ENCODE data around the gene TSPAN18. TPM values are rescaled to one million over a fixed set of nuclear protein-coding genes. Genes with fewer than 3 reads are reported as not detected.
A peak's percentile ranks its signal among the peaks of the same experiment; 100 is the strongest.

Gene TSPAN18
- total RNA-seq, 1 experiment from 2014 or later, result 18.3 TPM

DNA sequence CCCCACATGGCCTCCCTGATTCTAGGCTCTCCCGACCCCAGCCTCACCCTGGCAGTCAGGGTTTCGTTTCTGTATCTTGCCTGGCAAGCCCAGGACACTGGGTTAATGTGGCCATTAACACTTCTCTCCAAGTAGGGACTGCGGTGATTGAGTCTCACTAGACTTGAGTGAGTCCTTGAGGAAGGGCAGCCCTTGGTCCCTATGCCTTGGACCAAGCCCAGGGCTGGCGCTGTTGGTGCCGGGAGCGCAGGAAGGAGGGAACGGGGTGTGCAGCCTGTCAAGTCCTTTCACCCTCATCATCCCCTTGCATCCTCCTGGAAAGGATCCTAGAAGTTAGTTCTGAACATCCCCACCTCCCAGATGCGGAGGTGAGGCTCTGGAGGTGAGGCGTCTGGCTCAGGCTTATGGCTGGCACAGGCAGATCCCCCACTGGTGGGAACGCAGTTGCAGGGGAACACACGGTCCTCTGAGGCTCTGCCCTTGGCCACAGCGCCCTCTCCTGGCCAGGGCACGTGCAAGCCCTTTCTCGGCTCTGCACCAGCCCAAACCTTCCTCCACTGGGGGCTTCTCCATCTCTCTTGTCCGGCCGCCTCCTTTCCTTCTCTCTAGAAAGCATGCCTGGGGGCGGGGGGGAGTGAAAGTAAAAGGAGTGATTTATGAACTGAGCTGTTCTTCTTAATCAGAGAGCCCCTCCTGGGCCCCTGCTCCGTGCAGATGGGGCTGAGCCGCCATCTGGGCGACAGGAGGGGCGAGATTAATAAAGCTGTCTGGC, 167.3 kb downstream of the TSPAN18 start:
- ChIA-PET POLR2A (no interaction called here), CTCF (interaction anchor here (0.8 to 2.2 kb wide), 7 partner anchors 18 to 329 kb away, joined by 3 to 10 read pairs (median 3); partner anchors contain the start of gene CD82), RAD21 (ENCODE audit: low non-redundant PET in 1 of 2, low total read pairs in 2 of 2, uncharacterized antibody in 2 of 2, unreplicated experiment in 2 of 2) (no interaction called here)
- Histone ChIP-seq H4K20me1 (ENCODE audit: insufficient read depth) (no peaks in the 10 kb centered on the region), H3K9me2 (ENCODE audit: insufficient read depth) (no peaks in the 10 kb centered on the region), H3K9me3 (ENCODE audit: control insufficient read depth in 1 of 2, insufficient read depth in 1 of 2, low read depth in 1 of 2, low read length in 2 of 2) (no peaks in the 10 kb centered on the region), H3K9ac (ENCODE audit: low read length) (no peak overlapping the region), H3K4me2 (ENCODE audit: low read length) (no peak overlapping the region), H3K27me3 (ENCODE audit: insufficient read depth, low read length) (no peaks in the 10 kb centered on the region), H3K4me1 (ENCODE audit: control insufficient read depth in 1 of 2, insufficient read depth in 2 of 2, low read length in 2 of 2) (no peaks in the 10 kb centered on the region), H3K79me2 (ENCODE audit: insufficient read depth, low read length) (no peaks in the 10 kb centered on the region), H3K27ac (ENCODE audit: low read depth, low read length) (no peak overlapping the region), H3K4me3 (replicated peaks in 1 of 2; ENCODE audit: low read depth in 1 of 2, low read length in 2 of 2) (no peak overlapping the region), H2AFZ (ENCODE audit: low read depth, low read length, poor library complexity, severe bottlenecking) (no peak overlapping the region), H3K36me3 (ENCODE audit: control insufficient read depth in 1 of 2, insufficient read depth in 2 of 2, low read length in 2 of 2) (no peaks in the 10 kb centered on the region)
- intact Hi-C loops (cut with micrococcal nuclease), result loop anchor here (1.0 to 5.0 kb wide), 4 partner anchors 117 to 273 kb away; partner anchors contain the start of gene TSPAN18
- peak; percentile 40 for DNase-seq (ENCODE audit: low read depth, low spot score)
- TF ChIP-seq EZH2 (IDR thresholded peaks at IDR 0.05) (no peak), TCF7L2 (IDR thresholded peaks at IDR 0.05; ENCODE audit: borderline replicate concordance, extremely low read depth, insufficient read depth, insufficient read length) (no peak), ZFX (IDR thresholded peaks at IDR 0.05) (no peak), JUND (IDR thresholded peaks at IDR 0.05) (no peak), POLR2A (IDR thresholded peaks at IDR 0.05; ENCODE audit: borderline replicate concordance, extremely low read depth, insufficient read depth, insufficient read length) (no peak), RAD21 (IDR thresholded peaks at IDR 0.05; ENCODE audit: low read depth) (peak; percentile 95), CBX3 (IDR thresholded peaks at IDR 0.05; ENCODE audit: low read depth) (no peak), SRF (IDR thresholded peaks at IDR 0.05; ENCODE audit: low read depth) (no peak), SP1 (IDR thresholded peaks at IDR 0.05; ENCODE audit: low read depth) (no peak), EZH2phosphoT487 (IDR thresholded peaks at IDR 0.05; ENCODE audit: borderline replicate concordance) (no peak), FOSL1 (IDR thresholded peaks at IDR 0.05; ENCODE audit: low read depth) (no peak)
- TF ChIP-seq, protein P1, sequence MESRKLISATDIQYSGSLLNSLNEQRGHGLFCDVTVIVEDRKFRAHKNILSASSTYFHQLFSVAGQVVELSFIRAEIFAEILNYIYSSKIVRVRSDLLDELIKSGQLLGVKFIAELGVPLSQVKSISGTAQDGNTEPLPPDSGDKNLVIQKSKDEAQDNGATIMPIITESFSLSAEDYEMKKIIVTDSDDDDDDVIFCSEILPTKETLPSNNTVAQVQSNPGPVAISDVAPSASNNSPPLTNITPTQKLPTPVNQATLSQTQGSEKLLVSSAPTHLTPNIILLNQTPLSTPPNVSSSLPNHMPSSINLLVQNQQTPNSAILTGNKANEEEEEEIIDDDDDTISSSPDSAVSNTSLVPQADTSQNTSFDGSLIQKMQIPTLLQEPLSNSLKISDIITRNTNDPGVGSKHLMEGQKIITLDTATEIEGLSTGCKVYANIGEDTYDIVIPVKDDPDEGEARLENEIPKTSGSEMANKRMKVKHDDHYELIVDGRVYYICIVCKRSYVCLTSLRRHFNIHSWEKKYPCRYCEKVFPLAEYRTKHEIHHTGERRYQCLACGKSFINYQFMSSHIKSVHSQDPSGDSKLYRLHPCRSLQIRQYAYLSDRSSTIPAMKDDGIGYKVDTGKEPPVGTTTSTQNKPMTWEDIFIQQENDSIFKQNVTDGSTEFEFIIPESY (IDR thresholded peaks at IDR 0.05; ENCODE audit: extremely low read depth, insufficient replicate concordance, low read length), result no peak
- TF ChIP-seq, protein P2, sequence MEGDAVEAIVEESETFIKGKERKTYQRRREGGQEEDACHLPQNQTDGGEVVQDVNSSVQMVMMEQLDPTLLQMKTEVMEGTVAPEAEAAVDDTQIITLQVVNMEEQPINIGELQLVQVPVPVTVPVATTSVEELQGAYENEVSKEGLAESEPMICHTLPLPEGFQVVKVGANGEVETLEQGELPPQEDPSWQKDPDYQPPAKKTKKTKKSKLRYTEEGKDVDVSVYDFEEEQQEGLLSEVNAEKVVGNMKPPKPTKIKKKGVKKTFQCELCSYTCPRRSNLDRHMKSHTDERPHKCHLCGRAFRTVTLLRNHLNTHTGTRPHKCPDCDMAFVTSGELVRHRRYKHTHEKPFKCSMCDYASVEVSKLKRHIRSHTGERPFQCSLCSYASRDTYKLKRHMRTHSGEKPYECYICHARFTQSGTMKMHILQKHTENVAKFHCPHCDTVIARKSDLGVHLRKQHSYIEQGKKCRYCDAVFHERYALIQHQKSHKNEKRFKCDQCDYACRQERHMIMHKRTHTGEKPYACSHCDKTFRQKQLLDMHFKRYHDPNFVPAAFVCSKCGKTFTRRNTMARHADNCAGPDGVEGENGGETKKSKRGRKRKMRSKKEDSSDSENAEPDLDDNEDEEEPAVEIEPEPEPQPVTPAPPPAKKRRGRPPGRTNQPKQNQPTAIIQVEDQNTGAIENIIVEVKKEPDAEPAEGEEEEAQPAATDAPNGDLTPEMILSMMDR (IDR thresholded peaks at IDR 0.05 in 2 of 3, conservative IDR thresholded peaks at IDR 0.05 in 1 of 3; ENCODE audit: borderline replicate concordance in 1 of 3, insufficient read depth in 1 of 3, low read depth in 2 of 3, low read length in 2 of 3), result peak; percentile 88 to 95 (median 95)
- TF ChIP-seq, protein P3, sequence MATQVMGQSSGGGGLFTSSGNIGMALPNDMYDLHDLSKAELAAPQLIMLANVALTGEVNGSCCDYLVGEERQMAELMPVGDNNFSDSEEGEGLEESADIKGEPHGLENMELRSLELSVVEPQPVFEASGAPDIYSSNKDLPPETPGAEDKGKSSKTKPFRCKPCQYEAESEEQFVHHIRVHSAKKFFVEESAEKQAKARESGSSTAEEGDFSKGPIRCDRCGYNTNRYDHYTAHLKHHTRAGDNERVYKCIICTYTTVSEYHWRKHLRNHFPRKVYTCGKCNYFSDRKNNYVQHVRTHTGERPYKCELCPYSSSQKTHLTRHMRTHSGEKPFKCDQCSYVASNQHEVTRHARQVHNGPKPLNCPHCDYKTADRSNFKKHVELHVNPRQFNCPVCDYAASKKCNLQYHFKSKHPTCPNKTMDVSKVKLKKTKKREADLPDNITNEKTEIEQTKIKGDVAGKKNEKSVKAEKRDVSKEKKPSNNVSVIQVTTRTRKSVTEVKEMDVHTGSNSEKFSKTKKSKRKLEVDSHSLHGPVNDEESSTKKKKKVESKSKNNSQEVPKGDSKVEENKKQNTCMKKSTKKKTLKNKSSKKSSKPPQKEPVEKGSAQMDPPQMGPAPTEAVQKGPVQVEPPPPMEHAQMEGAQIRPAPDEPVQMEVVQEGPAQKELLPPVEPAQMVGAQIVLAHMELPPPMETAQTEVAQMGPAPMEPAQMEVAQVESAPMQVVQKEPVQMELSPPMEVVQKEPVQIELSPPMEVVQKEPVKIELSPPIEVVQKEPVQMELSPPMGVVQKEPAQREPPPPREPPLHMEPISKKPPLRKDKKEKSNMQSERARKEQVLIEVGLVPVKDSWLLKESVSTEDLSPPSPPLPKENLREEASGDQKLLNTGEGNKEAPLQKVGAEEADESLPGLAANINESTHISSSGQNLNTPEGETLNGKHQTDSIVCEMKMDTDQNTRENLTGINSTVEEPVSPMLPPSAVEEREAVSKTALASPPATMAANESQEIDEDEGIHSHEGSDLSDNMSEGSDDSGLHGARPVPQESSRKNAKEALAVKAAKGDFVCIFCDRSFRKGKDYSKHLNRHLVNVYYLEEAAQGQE (IDR thresholded peaks at IDR 0.05; ENCODE audit: low read depth), result no peak
- TF ChIP-seq, protein P4, sequence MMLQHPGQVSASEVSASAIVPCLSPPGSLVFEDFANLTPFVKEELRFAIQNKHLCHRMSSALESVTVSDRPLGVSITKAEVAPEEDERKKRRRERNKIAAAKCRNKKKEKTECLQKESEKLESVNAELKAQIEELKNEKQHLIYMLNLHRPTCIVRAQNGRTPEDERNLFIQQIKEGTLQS (IDR thresholded peaks at IDR 0.05), result no peak
- peak; percentile 99 for ATAC-seq
- BruUV-seq (replicated peaks), result no TSS peak

Measured in HCT116 (cell line).